ENCODE results near the gene MTF2. TPM values are rescaled to one million over a fixed set of nuclear protein-coding genes. Genes with fewer than 3 reads are reported as not detected.
"Not testable (repeated sequence)": the region's sequence is repeated elsewhere in the genome, so short reads cannot be mapped to it uniquely, and the experiment has no call there.

MTF2 gene
- total and polyA plus RNA-seq, 4 experiments from 2014 or later, result 46.5 to 74.0 (median 57.9) TPM

GRCh38 chr1:93159337-93159736 is 80.3 kb downstream of the MTF2 start:
- ChIA-PET CTCF (ENCODE audit: partially characterized antibody) (interaction anchor here (1.0 to 1.2 kb wide), 2 partner anchors 14 to 15 kb away, joined by 3 read pairs; no protein-coding TSS in a partner anchor), POLR2A (ENCODE audit: partially characterized antibody) (no interaction called here)
- H3K9me3 Mint-ChIP-seq, result no peaks in the 10 kb centered on the region
- H3K27ac Mint-ChIP-seq, result no peak overlapping the region
- H3K27me3 Mint-ChIP-seq, result no peaks in the 10 kb centered on the region
- Histone ChIP-seq H3K27me3 (ENCODE audit: insufficient read depth, low read length) (no peaks in the 10 kb centered on the region), H3K4me1 (ENCODE audit: insufficient read depth, low read length) (peaks cover 6% of the 10 kb centered on the region), H3K4me3 (ENCODE audit: low read length in 2 of 2) (no peak overlapping the region), H3K9me3 (ENCODE audit: control insufficient read depth in 1 of 2, low read length in 2 of 2) (no peaks in the 10 kb centered on the region), H3K36me3 (ENCODE audit: insufficient read depth, low read length) (peaks cover 21% of the 10 kb centered on the region), H3K27ac (ENCODE audit: low read depth, low read length) (no peak overlapping the region)
- H3K36me3 Mint-ChIP-seq, result peaks cover 28 to 46% of the 10 kb centered on the region in 2 donors
- no peak overlapping the region for H3K4me3 Mint-ChIP-seq
- H3K4me1 Mint-ChIP-seq, result peaks cover 14 to 28% (median 23%) of the 10 kb centered on the region in 4 donors
- no peak for DNase-seq
- intact Hi-C loops (cut with micrococcal nuclease), result no loop called here

GRCh38 chr1:93163314-93163713 is 84.2 kb downstream of the MTF2 start:
- H3K27me3 ChIP-seq (ENCODE audit: insufficient read depth, low read length); H3K27ac Mint-ChIP-seq; POLR2A ChIA-PET (ENCODE audit: partially characterized antibody); H3K4me3 ChIP-seq (ENCODE audit: low read length in 2 of 2); intact Hi-C loops (cut with micrococcal nuclease); DNase-seq; H3K36me3 ChIP-seq (ENCODE audit: insufficient read depth, low read length); H3K4me3 Mint-ChIP-seq; H3K4me1 ChIP-seq (ENCODE audit: insufficient read depth, low read length); H3K9me3 ChIP-seq (ENCODE audit: control insufficient read depth in 1 of 2, low read length in 2 of 2); H3K9me3 Mint-ChIP-seq; H3K27me3 Mint-ChIP-seq; H3K27ac ChIP-seq (ENCODE audit: low read depth, low read length); CTCF ChIA-PET (ENCODE audit: partially characterized antibody): not testable (repeated sequence)
- Mint-ChIP-seq H3K4me1 (peaks cover 25 to 53% (median 42%) of the 10 kb centered on the region in 4 donors), H3K36me3 (peaks cover 47 to 51% of the 10 kb centered on the region in 2 donors)

- H3K36me3 Mint-ChIP-seq, result peaks cover 41 to 52% of the 10 kb centered on the region in 2 donors
- CTCF ChIA-PET (ENCODE audit: partially characterized antibody), result interaction anchor here (1.5 kb wide), 1 partner anchor 8 kb away, joined by 4 read pairs; no protein-coding TSS in a partner anchor
- Histone ChIP-seq H3K27ac (ENCODE audit: low read depth, low read length) (no peak overlapping the region), H3K4me1 (ENCODE audit: insufficient read depth, low read length) (no peaks in the 10 kb centered on the region), H3K4me3 (ENCODE audit: low read length in 2 of 2) (no peak overlapping the region), H3K36me3 (ENCODE audit: insufficient read depth, low read length) (peaks cover 9% of the 10 kb centered on the region), H3K27me3 (ENCODE audit: insufficient read depth, low read length) (no peaks in the 10 kb centered on the region), H3K9me3 (ENCODE audit: control insufficient read depth in 1 of 2, low read length in 2 of 2) (no peaks in the 10 kb centered on the region)
- POLR2A ChIA-PET (ENCODE audit: partially characterized antibody), result interaction anchor here (0.6 kb wide), 1 partner anchor 850 kb away, joined by 3 read pairs; no protein-coding TSS in a partner anchor
- H3K9me3 Mint-ChIP-seq, result peaks cover 0 to 13% (median 5%) of the 10 kb centered on the region in 8 donors
- H3K27me3 Mint-ChIP-seq, result no peaks in the 10 kb centered on the region
- intact Hi-C loops (cut with micrococcal nuclease), result no loop called here
- peaks cover 32 to 68% (median 53%) of the 10 kb centered on the region in 4 donors for H3K4me1 Mint-ChIP-seq
- peak overlapping the region in 1 of 8 donors; percentile 31 for H3K4me3 Mint-ChIP-seq
- no peak for DNase-seq
- H3K27ac Mint-ChIP-seq, result peak overlapping the region in 4 of 7 donors; percentile 5 to 62 (median 32)
These were observed 85.7 kb downstream of the MTF2 start for GRCh38 chr1:93164816-93165215.

DNA sequence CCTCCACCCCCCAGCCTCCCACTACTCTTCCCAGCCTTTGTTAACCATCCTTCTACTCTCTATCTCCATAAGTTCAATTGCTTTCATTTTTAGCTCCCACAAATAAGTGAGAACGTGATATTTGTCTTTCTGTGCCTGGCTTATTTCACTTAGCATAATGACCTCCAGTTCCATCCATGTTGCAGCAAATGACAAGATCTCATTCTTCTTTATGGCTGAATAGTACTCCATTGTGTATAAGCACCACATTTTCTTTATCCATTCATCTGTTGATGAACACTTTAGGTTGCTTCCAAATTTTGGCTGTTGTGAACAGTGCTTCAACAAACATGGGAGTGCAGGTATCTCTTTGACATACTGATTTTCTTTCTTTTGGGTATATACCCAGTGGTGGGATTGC is 86.8 kb downstream of the MTF2 start:
- intact Hi-C loops (cut with micrococcal nuclease); POLR2A ChIA-PET (ENCODE audit: partially characterized antibody); H3K4me1 ChIP-seq (ENCODE audit: insufficient read depth, low read length); H3K4me3 Mint-ChIP-seq; DNase-seq; H3K36me3 ChIP-seq (ENCODE audit: insufficient read depth, low read length); H3K9me3 ChIP-seq (ENCODE audit: control insufficient read depth in 1 of 2, low read length in 2 of 2); H3K27me3 Mint-ChIP-seq; H3K27me3 ChIP-seq (ENCODE audit: insufficient read depth, low read length); H3K4me3 ChIP-seq (ENCODE audit: low read length in 2 of 2); H3K27ac ChIP-seq (ENCODE audit: low read depth, low read length); CTCF ChIA-PET (ENCODE audit: partially characterized antibody): not testable (repeated sequence)
- Mint-ChIP-seq H3K4me1 (peaks cover 34 to 71% (median 55%) of the 10 kb centered on the region in 4 donors), H3K36me3 (peaks cover 38 to 51% of the 10 kb centered on the region in 2 donors), H3K27ac (peak overlapping the region in 2 of 7 donors; percentile 3 to 66), H3K9me3 (peaks cover 0 to 15% (median 5%) of the 10 kb centered on the region in 8 donors)

- intact Hi-C loops (cut with micrococcal nuclease), result no loop called here
- POLR2A ChIA-PET (ENCODE audit: partially characterized antibody), result no interaction called here
- CTCF ChIA-PET (ENCODE audit: partially characterized antibody), result no interaction called here
- no peak for DNase-seq
- H3K27me3 Mint-ChIP-seq, result no peaks in the 10 kb centered on the region
- peaks cover 6% of the 10 kb centered on the region for H3K4me1 ChIP-seq (ENCODE audit: insufficient read depth, low read length)
- H3K4me3 ChIP-seq (ENCODE audit: low read length in 2 of 2), result no peak overlapping the region
- no peak overlapping the region for H3K27ac ChIP-seq (ENCODE audit: low read depth, low read length)
- H3K36me3 Mint-ChIP-seq, result peaks cover 44 to 51% of the 10 kb centered on the region in 2 donors
- H3K36me3 ChIP-seq (ENCODE audit: insufficient read depth, low read length), result peaks cover 4% of the 10 kb centered on the region
- H3K27me3 ChIP-seq (ENCODE audit: insufficient read depth, low read length), result no peaks in the 10 kb centered on the region
- H3K9me3 Mint-ChIP-seq, result peaks cover 0 to 17% (median 5%) of the 10 kb centered on the region in 8 donors
- H3K4me3 Mint-ChIP-seq, result no peak overlapping the region
- H3K9me3 ChIP-seq (ENCODE audit: control insufficient read depth in 1 of 2, low read length in 2 of 2), result no peaks in the 10 kb centered on the region
- peaks cover 37 to 71% (median 58%) of the 10 kb centered on the region in 4 donors for H3K4me1 Mint-ChIP-seq
- peak overlapping the region in 4 of 7 donors; percentile 14 to 81 (median 34) for H3K27ac Mint-ChIP-seq
These were observed 87.9 kb downstream of the MTF2 start for GRCh38 chr1:93167006-93167405.

DNA sequence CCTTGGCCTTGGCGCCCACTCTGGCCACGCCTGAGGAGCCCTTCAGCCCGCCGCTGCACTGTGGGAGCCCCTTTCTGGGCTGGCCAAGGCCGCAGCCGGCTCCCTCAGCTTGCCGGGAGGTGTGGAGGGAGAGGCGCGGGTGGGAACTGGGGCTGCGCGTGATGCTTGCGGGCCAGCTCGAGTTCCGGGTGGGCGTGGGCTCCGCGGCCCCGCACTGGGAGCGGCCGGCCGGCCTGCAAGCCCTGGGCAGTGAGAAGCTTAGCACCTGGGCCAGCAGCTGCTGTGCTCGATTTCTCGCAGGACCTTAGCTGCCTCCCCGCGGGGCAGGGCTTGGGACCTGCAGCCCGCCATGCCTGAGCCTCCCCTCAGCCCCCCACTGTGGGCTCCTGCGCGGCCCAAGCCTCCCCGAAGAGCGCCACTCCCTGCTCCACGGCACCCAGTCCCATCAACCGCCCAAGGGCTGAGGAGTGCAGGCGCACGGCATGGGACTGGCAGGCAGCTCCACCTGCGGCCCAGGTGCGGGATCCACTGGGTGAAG is 91.1 kb downstream of the MTF2 start:
- H3K36me3 ChIP-seq (ENCODE audit: insufficient read depth, low read length); H3K27me3 ChIP-seq (ENCODE audit: insufficient read depth, low read length); H3K27ac ChIP-seq (ENCODE audit: low read depth, low read length); H3K9me3 ChIP-seq (ENCODE audit: control insufficient read depth in 1 of 2, low read length in 2 of 2); intact Hi-C loops (cut with micrococcal nuclease); DNase-seq; H3K4me3 Mint-ChIP-seq; H3K27ac Mint-ChIP-seq; H3K27me3 Mint-ChIP-seq; H3K4me3 ChIP-seq (ENCODE audit: low read length in 2 of 2): not testable (repeated sequence)
- Mint-ChIP-seq H3K36me3 (peaks cover 45 to 53% of the 10 kb centered on the region in 2 donors), H3K9me3 (peaks cover 0 to 17% (median 5%) of the 10 kb centered on the region in 8 donors), H3K4me1 (peaks cover 46 to 79% (median 67%) of the 10 kb centered on the region in 4 donors)
- POLR2A ChIA-PET (ENCODE audit: partially characterized antibody), result interaction anchor here (1.0 to 1.4 kb wide), 2 partner anchors 9 to 19 kb away, joined by 3 to 4 read pairs; no protein-coding TSS in a partner anchor
- H3K4me1 ChIP-seq (ENCODE audit: insufficient read depth, low read length), result peaks cover 34% of the 10 kb centered on the region
- CTCF ChIA-PET (ENCODE audit: partially characterized antibody), result interaction anchor here (0.6 kb wide), 1 partner anchor 1969 kb away, joined by 3 read pairs; no protein-coding TSS in a partner anchor

- H3K4me3 ChIP-seq (ENCODE audit: low read length in 2 of 2), result peak overlapping the region in 1 of 2 donors; percentile 1
- POLR2A ChIA-PET (ENCODE audit: partially characterized antibody), result interaction anchor here (1.7 kb wide), 1 partner anchor 93 kb away, joined by 4 read pairs; the partner anchor contains the start of gene MTF2
These were observed 92.5 kb downstream of the MTF2 start for GRCh38 chr1:93171549-93172034.

More at GRCh38 chr1:93171549-93172034, 92.5 kb downstream of the MTF2 start:
- Mint-ChIP-seq H3K36me3 (peaks cover 44 to 47% of the 10 kb centered on the region in 2 donors), H3K27me3 (no peaks in the 10 kb centered on the region), H3K9me3 (peaks cover 0 to 16% (median 4%) of the 10 kb centered on the region in 8 donors), H3K4me3 (peak overlapping the region; percentile 72 to 87 (median 81)), H3K4me1 (peaks cover 46 to 79% (median 68%) of the 10 kb centered on the region in 4 donors), H3K27ac (peak overlapping the region; percentile 5 to 91 (median 63))
- intact Hi-C loops (cut with micrococcal nuclease), result no loop called here
- Histone ChIP-seq H3K9me3 (ENCODE audit: control insufficient read depth in 1 of 2, low read length in 2 of 2) (no peaks in the 10 kb centered on the region), H3K36me3 (ENCODE audit: insufficient read depth, low read length) (peaks cover 10% of the 10 kb centered on the region), H3K4me1 (ENCODE audit: insufficient read depth, low read length) (peaks cover 46% of the 10 kb centered on the region), H3K27ac (ENCODE audit: low read depth, low read length) (no peak overlapping the region), H3K27me3 (ENCODE audit: insufficient read depth, low read length) (no peaks in the 10 kb centered on the region)
- CTCF ChIA-PET (ENCODE audit: partially characterized antibody), result no interaction called here
- no peak for DNase-seq

All from CD4-positive, alpha-beta memory T cell (primary cell).